Esophagus muscularis mucosa (tissue), 3 donors: Measurements from ENCODE around the gene BTG1.

Experiments used
- CTCF ChIP-seq, 3 experiments: fragments of 200-600 bp in 2 of 3; fragments of 450-650 bp in 1 of 3; sonication (generic) in 2 of 3; IDR thresholded peaks; one replicate each; pipeline ENCODE4 v1.5.1; 2017 to 2019; ENCODE audit warnings: antibody characterized with exemption in 3 of 3, mild to moderate bottlenecking in 2 of 3, moderate library complexity in 1 of 3
- EP300 ChIP-seq: sonication (generic); formaldehyde crosslinking; IDR thresholded peaks from one replicate; pipeline ENCODE4 v1.6.1; 2017; ENCODE audit warnings: antibody characterized with exemption

GRCh38 chr12:92193063-92193462, 47.4 kb upstream of the BTG1 start:
- TF ChIP-seq CTCF (IDR thresholded peaks at IDR 0.05) (no peak), EP300 (no peak)
